Liver (tissue), 9 donors: ENCODE data around the gene CYB5RL. TPM values are rescaled to one million over a fixed set of nuclear protein-coding genes. Genes with fewer than 3 reads are reported as not detected.

Experiments
- DNase-seq: peaks from one replicate; pipeline ENCODE4 v3.0.0-alpha.2; 2017; ENCODE audit warnings: low spot score
- H3K27ac ChIP-seq, 2 donors: one replicate each; pipeline ENCODE4 v1.7.0; 2013; ENCODE audit warnings: inconsistent platforms in 2 of 2, low read length in 2 of 2, control low read depth in 1 of 2, low read depth in 1 of 2, mild to moderate bottlenecking in 1 of 2
- H3K27me3 ChIP-seq, 4 donors: one replicate each; pipeline versions ENCODE4 v1.6.1 to v1.7.0; 2013; ENCODE audit warnings: low read length in 3 of 4, inconsistent platforms in 1 of 4, mild to moderate bottlenecking in 1 of 4, moderate library complexity in 1 of 4; ENCODE audit not compliant: control insufficient read depth in 4 of 4, insufficient read depth in 4 of 4
- H3K36me3 ChIP-seq, 4 donors: one replicate each; pipeline versions ENCODE4 v1.6.1 to v1.7.0; 2013; ENCODE audit warnings: low read length in 3 of 4, mild to moderate bottlenecking in 3 of 4, low read depth in 1 of 4, moderate library complexity in 1 of 4; ENCODE audit not compliant: control insufficient read depth in 4 of 4, insufficient read depth in 3 of 4
- H3K4me1 ChIP-seq, 4 donors: one replicate each; pipeline versions ENCODE4 v1.6.1 to v1.7.0; 2013; ENCODE audit warnings: low read length in 3 of 4, mild to moderate bottlenecking in 3 of 4, moderate library complexity in 1 of 4; ENCODE audit not compliant: control insufficient read depth in 4 of 4, insufficient read depth in 4 of 4
- H3K4me3 ChIP-seq, 3 donors: one replicate each; pipeline versions ENCODE4 v1.6.1 to v1.7.0; 2013; ENCODE audit warnings: low read length in 3 of 3, control low read depth in 1 of 3, low read depth in 1 of 3, mild to moderate bottlenecking in 1 of 3
- H3K9ac ChIP-seq, 2 donors: one replicate each; pipeline ENCODE4 v1.7.0; 2013; ENCODE audit warnings: low read length in 2 of 2, mild to moderate bottlenecking in 2 of 2, moderate library complexity in 2 of 2, control low read depth in 1 of 2, low read depth in 1 of 2
- H3K9me3 ChIP-seq, 4 donors: one replicate each; pipeline versions ENCODE4 v1.6.1 to v1.7.0; 2013; ENCODE audit warnings: low read length in 3 of 4; ENCODE audit not compliant: control insufficient read depth in 4 of 4
- CTCF ChIP-seq: fragments of 150-350 bp; IDR thresholded peaks from 2 replicates; pipeline ENCODE4 v1.5.1; 2017; ENCODE audit warnings: improper control_type of control experiment, low read depth, low read length; ENCODE audit not compliant: missing input control
- FOXA1 ChIP-seq: IDR thresholded peaks from 2 replicates; pipeline ENCODE4 v1.6.1; 2016; ENCODE audit warnings: antibody characterized with exemption
- HNF4A ChIP-seq, 2 donors: conservative IDR thresholded peaks; 2 replicates each; pipeline ENCODE4 v1.6.1; 2016; ENCODE audit warnings: antibody characterized with exemption in 2 of 2, mild to moderate bottlenecking in 2 of 2
- MAX ChIP-seq: IDR thresholded peaks from 2 replicates; pipeline ENCODE4 v1.6.1; 2016; ENCODE audit warnings: antibody characterized with exemption
- NR2F2 ChIP-seq: IDR thresholded peaks from 2 replicates; pipeline ENCODE4 v1.6.1; 2016; ENCODE audit warnings: antibody characterized with exemption
- RAD21 ChIP-seq, 2 donors: IDR thresholded peaks; 2 replicates each; pipeline ENCODE4 v1.6.1; 2016; ENCODE audit warnings: antibody characterized with exemption in 2 of 2, mild to moderate bottlenecking in 2 of 2
- REST ChIP-seq: IDR thresholded peaks from 2 replicates; pipeline ENCODE4 v1.6.1; 2016; ENCODE audit warnings: antibody characterized with exemption, mild to moderate bottlenecking
- TAF1 ChIP-seq: conservative IDR thresholded peaks from 2 replicates; pipeline ENCODE4 v1.6.1; 2016; ENCODE audit warnings: antibody characterized with exemption, mild to moderate bottlenecking
- YY1 ChIP-seq: IDR thresholded peaks from 2 replicates; pipeline ENCODE4 v1.6.1; 2016; ENCODE audit warnings: antibody characterized with exemption, mild to moderate bottlenecking
- WGBS: extraction: QIAGEN DNeasy Blood & Tissue Kit; methylation state at CpG from one replicate; pipeline ENCODE4 v1.1.7; 2013; 5-methylcytosine and 5-hydroxymethylcytosine counted together
- polyA plus RNA-seq, 2 donors: library from polyadenylated mRNA; stranded (reverse) in 1 of 2; unstranded in 1 of 2; fragments of 200-250 nt in 1 of 2; fragments of >200 nt in 1 of 2; fragmentation: Nextera tagmentation in 1 of 2; extraction: Ambion mirVana in 1 of 2; gene quantifications; one replicate each; pipeline versions ENCODE4 v1.2.1 to v1.2.3, GENCODE V29; 2013 to 2015
- total RNA-seq, 2 donors: library from RNA; depleted of rRNA; stranded (reverse); fragments of >200 nt; gene quantifications; one replicate each; pipeline ENCODE4 v1.2.3, GENCODE V29; 2014
- TF ChIP-seq, protein P1 (sequence below): IDR thresholded peaks from 2 replicates; pipeline ENCODE4 v1.6.1; 2016; ENCODE audit warnings: antibody characterized with exemption
- donor health status: healthy.
- donor health status: healthy.
- donor health status: healthy.
- donor health status: healthy.
- donor health status: healthy.

CYB5RL gene
- total and polyA plus RNA-seq, 4 donors = 1.5 to 4.5 (median 2.5) TPM

- Histone ChIP-seq H3K4me1 (peaks cover 0 to 18% (median 2%) of the 10 kb centered on the region in 4 donors), H3K36me3 (peaks cover 3 to 18% (median 17%) of the 10 kb centered on the region in 4 donors)
- WGBS = 97% methylated on average over 7 of the region's 7 CpGs
These were observed 22.1 kb upstream of the CYB5RL start for GRCh38 chr1:54221867-54222484.

More at GRCh38 chr1:54221867-54222484, 22.1 kb upstream of the CYB5RL start:
- H3K9me3 ChIP-seq = no peaks in the 10 kb centered on the region
- no peaks in the 10 kb centered on the region for H3K27me3 ChIP-seq
- DNase-seq = no peak
- H3K4me3 ChIP-seq = no peak overlapping the region
- H3K27ac ChIP-seq = no peak overlapping the region
- H3K9ac ChIP-seq = no peak overlapping the region
- TF ChIP-seq, protein P1, sequence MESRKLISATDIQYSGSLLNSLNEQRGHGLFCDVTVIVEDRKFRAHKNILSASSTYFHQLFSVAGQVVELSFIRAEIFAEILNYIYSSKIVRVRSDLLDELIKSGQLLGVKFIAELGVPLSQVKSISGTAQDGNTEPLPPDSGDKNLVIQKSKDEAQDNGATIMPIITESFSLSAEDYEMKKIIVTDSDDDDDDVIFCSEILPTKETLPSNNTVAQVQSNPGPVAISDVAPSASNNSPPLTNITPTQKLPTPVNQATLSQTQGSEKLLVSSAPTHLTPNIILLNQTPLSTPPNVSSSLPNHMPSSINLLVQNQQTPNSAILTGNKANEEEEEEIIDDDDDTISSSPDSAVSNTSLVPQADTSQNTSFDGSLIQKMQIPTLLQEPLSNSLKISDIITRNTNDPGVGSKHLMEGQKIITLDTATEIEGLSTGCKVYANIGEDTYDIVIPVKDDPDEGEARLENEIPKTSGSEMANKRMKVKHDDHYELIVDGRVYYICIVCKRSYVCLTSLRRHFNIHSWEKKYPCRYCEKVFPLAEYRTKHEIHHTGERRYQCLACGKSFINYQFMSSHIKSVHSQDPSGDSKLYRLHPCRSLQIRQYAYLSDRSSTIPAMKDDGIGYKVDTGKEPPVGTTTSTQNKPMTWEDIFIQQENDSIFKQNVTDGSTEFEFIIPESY = no peak
- no peak for TF ChIP-seq CTCF
- TF ChIP-seq MAX = no peak
- TF ChIP-seq YY1 = no peak
- TF ChIP-seq RAD21 (IDR thresholded peaks at IDR 0.05) = no peak
- no peak for TF ChIP-seq TAF1
- TF ChIP-seq FOXA1 = no peak
- TF ChIP-seq NR2F2 = no peak
- no peak for TF ChIP-seq REST
- TF ChIP-seq HNF4A (conservative IDR thresholded peaks at IDR 0.05) = no peak
